Cortex of kidney (tissue), 1 donor: ENCODE results near the gene ACSS3.
"Not testable (repeated sequence)": the region's sequence is repeated elsewhere in the genome, so short reads cannot be mapped to it uniquely, and the experiment has no call there.

Source experiments
- DNase-seq: peaks from one replicate; lab custom pipeline; 2025; lab: John Stamatoyannopoulos, UW

ACSS3 gene

DNA sequence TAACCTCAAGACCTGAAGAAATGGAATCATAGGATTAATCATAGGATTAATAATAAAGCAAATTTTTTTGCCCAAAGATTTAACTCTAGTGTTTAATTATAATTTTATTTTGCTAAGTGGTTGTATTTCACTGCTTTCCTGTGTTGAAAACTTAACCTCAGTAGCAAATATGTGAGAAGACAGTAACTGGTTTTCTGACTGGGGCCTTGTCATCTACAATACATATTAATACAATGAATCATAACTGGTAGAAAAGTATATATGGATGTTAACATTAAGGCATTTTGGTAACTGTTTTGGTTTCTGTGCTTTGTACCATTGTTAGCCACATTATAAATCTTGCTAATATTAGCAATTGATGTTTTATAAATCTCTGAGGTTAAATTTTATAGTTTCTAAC lies 92.2 kb downstream of the ACSS3 start:
- DNase-seq = no peak

DNA sequence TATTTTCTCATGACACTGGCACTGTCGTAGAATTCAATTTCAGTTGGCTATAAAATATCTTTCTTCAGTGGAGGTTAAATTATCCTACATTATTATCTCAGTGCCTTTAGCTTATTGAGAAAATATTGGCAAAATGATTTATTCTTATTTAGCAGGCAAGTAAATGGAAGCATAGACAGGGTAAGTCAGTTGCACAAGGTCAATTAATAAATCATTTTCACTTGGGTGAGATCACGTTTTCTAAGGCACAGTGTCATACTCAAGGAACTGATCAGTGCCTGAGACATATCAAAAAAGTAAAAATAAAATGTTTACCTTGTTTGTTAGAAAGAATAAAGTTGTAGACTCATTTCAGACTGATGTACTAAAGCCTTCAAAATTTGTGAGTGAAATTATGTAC lies 95.0 kb downstream of the ACSS3 start:
- no peak for DNase-seq

DNA sequence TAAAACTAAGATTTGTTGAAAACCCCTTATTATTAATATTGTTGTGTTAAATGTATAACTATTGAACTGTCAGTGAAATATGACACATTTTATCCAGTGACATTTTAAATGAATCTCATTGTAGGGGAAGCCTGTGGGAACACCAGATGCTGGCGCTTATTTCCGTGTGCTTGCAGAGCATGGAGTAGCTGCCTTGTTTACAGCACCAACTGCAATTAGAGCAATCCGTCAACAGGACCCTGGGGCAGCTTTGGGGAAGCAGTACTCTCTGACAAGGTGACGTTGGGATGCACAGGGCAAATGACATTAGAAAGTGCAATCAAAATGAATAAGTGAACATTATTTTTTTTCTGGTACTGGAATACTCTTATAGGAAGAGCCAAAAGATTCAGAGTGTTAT lies 96.8 kb downstream of the ACSS3 start:
- DNase-seq = no peak

DNA sequence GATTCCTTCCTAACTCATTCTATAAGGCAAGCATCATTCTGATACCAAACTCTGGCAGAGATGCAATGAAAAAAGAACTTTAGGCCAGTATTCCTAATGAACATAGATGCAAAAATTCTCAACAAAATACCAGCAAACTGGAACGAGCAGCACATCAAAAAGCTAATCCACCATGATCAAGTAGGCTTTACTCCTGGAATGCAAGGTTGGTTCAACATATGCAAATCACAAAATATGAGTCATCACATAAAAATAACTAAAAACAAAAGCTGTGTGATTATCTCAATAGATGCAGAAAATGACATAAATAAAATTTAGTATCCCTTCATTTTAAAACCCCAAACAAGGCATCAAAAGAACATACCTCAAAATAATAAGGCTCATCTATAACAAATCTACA lies 98.9 kb downstream of the ACSS3 start:
- DNase-seq = no peak

DNA sequence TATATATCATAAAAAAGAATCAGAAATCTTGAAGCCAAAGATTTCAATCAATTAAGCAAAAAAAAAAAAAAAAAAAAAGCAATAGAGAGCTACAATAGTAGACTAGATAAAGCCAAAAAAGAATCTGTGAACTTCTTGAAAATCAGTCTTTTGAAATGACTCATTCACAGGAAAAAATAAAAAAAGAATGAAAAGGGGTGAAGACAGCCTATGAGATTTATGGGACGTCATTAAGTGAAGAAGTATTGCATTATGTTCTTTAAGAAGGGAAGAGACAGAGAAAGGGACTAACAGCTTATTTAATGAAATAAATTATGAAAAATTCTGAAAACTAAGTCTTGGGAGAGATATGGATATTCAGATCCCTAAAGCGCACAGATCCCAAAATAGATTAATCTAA lies 103.8 kb downstream of the ACSS3 start:
- no peak for DNase-seq

DNA sequence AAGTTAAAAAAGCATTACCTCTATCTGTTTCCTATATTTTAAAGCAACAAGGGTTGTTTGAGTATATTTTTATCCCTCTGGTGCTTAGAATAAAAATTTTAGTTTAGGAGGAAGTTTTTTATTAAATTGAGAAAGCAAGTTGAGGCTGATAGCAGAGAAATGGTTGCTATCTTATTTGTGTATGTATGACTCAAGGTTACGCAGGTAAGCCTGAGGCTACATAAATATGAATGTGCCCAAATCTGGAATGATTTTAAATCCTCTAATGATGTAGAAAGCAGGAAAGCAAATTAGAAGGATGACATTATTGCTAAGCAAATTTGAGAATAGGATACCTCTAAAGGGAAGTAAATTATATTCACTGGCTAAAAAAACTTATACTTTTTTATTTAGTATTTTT lies 109.8 kb downstream of the ACSS3 start:
- no peak for DNase-seq

DNA sequence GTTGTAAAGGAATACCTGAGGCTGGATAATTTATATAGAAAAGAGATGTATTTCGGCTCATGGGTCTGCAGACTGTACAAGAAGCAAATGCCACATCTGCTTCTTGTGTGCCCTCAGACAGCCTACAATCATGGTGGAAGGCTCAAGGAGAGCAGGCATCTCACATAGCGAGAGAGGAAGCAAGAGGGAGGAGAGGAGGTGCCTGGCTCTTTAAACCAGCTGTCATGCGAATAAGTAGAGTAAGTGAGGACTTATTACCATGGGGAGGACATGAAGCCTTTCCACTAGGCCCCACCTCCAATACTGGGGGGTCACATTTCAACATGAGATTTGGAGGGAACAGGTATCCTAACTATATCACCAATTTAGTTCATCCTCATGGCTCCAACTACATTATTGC lies 118.7 kb downstream of the ACSS3 start:
- DNase-seq = no peak

DNA sequence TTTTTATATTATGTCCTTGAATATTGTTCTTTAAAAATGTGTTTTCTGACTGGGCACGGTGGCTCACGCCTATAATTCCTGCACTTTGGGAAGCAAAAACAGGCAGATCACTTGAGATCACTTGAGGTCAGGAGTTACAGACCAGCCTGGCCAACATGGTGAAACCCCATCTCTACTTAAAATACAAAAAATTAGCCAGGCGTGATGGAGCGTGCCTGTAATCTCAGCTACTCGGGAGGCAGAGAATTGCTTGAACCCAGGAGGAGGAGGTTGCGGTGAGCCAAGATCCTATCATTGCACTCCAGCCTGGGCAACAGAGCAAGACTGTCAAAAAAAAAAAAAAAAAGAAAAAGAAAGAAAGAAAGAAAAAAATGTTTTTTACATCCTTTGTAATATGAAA lies 122.7 kb downstream of the ACSS3 start:
- not testable (repeated sequence) for DNase-seq

DNA sequence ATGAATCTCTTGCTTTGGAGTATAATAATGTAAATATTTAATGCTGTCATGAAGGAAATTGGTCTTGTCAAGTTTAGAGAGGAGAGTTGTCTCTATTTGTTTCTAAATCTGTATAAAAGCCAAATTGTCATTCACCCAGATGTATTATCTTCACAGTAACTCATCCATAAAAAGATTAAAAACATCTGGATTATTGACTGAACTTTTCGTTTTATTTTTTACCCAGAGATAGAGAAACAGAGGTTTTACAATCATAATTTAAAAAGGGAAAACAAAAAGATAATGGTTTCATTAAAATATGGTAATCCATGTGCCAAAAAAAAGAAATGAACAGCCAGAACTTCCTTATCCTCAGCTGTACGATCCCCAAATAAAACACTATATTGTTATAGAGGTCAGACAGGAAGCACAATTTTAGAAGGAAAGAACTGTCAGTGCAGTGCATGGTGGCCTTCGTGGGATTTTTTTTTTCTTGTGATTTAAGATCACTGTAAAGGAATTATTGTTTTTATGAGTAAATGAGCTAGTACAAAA lies 125.9 kb downstream of the ACSS3 start:
- DNase-seq = no peak

DNA sequence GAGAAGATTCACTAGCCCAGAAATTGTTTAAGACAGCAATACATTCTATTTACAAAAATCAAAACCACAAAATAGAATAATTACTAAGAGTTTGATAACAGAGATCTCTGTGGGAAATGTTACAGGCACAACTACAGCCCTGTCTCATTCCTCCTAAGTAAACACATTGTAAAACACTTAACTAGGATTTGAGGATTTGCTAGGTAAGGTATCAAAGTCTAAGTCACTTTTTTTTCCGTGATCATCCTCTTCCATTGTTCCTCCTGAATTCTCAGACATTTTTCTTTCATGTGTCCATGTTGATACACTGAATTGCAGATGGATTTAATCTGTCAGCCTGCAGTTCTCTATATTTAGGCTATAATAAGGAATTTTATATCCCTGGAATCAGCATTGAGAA lies 127.5 kb downstream of the ACSS3 start:
- no peak for DNase-seq

DNA sequence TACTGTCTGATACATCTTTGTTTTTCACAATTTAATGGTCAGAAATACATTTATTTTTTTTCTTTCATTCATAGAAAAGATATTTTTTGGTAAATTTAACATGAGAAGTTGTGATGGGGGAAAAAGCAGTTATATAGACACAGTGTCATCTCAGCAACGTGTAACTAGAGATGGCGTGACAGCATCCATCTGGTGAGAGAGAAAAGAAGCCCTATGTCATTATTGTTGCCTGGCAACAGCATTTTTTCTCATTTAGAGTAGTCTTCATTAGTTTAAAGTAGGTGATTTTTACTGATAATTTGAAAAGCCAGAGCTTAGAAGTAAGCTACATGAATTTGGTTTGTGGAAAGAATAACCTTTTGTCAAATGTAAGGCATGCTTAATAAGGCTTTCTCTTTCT lies 128.6 kb downstream of the ACSS3 start:
- DNase-seq = no peak

DNA sequence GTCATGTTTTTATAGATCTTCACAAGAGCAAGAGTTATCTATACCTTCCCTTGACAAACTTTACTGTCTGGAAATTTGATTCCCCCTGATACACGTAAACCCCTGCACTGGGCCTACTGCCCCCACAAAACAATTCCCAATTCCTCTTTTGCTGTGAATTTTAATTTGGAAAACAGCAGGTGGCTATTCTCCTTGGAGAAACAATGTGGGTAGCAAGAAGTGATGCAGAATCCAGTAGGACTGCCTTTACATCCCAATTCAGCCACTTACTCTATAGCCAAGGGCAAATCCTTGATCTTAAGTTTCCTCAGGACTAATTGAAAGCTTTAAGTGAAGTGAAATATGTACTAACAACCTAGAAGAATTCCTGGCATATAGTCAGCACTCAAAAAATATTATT lies 129.3 kb downstream of the ACSS3 start:
- DNase-seq = no peak

DNA sequence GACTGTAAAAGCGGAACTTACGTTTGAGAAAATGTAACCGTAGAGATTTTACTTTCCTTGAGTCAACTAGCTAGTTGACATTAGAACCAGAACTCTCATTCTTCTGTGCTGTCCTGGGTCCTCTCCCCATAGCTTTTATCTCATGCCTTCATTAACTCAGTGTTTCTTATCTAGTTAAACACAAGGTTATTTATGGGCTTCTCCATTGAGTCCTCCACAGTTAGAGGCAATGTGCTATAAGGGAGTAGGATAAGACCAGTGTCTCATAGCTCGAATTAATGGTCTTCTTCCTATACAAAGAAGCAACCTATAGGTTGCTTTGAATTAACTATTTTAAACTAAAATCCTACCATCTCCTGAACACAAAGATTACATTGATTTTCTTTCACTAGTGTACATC lies 129.8 kb downstream of the ACSS3 start:
- DNase-seq = no peak

DNA sequence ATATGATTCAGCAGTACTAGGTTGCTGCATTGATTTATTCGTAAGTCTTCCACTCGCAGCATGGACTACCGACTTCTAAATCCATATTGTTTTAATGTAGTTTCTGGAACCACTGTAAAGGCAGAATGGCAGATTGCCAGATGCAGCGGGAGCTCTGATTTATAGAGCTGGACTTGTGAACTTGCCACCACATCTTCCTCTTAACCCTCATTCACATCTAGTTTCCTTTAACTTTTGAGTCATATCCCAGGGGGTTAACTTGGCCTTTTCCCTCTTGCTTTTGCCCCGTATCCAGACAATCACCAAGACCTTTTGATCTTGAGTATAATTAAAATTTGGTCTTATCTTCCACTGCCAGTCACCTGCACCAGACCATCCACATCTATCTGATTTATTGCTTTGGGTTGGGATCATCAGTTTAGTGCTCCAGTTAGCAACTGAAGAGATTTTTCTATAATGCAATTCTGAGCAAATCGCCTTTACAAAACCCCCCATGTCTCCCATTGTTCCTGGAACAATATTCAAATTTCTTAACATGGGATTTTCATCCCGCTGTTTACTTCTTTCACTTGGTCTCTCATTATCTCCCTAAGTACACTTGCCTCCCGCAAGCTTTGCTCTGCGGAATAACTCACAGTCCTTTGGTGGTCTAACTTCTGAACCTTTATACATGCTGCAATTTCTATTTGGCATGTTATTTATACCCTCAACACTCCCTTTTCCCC lies 130.5 kb downstream of the ACSS3 start:
- DNase-seq = no peak

DNA sequence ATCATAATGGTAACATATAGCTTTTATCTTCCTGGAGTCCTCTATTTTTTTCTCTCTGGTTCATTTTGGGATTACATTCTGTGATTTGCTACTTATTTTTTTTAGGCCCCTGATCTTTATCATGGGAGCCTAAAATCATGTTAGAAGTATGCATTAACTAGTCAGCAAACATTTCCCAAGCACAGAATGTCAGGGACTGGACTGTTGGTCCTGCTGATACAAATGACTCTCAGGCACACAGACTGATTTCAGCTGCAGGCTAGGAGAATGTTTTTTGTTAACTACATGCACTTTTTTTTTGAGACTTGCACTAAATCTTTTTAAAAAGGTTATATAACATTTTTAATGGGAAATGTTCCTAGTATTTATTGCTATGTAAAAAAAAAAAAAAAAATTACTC lies 131.1 kb downstream of the ACSS3 start:
- no peak for DNase-seq

DNA sequence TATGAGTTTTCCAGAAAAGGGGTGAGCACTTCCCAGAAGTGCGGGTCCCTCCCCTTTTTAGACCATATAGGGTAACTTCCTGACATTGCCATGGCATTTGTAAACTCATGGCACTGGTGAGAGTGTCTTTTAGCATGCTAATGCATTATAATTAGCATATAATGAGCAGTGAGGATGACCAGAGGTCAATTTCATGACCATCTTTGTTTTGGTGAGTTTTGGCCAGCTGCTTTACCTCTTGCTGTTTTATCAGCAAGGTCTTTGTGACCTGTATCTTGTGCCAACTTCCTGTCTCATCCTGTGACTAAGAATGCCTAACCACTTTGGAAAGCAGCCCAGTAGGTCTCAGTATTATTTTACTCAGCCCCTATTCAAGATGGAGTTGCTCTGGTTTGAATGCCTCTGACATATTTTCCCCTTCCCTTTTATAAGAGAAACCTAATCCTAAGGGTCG lies 131.9 kb downstream of the ACSS3 start:
- DNase-seq = not testable (repeated sequence)

DNA sequence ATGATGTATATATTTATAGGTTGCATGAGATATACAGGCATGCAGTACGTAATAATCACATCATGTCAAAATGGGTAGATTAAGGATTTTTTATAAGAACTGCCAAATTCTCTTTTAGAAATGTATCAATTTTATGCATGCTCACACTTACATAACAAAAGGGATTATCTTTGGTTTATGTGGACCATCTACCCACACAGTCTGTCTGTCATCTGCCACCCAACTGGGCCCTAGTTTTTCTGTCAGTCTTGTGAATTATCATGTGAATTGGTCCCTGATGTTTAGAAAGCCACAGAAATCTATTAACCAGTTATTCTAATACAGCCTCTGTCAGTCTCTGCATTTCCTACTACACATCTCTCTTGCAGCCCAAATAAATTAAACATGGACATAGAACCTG lies 133.4 kb downstream of the ACSS3 start:
- DNase-seq = no peak

DNA sequence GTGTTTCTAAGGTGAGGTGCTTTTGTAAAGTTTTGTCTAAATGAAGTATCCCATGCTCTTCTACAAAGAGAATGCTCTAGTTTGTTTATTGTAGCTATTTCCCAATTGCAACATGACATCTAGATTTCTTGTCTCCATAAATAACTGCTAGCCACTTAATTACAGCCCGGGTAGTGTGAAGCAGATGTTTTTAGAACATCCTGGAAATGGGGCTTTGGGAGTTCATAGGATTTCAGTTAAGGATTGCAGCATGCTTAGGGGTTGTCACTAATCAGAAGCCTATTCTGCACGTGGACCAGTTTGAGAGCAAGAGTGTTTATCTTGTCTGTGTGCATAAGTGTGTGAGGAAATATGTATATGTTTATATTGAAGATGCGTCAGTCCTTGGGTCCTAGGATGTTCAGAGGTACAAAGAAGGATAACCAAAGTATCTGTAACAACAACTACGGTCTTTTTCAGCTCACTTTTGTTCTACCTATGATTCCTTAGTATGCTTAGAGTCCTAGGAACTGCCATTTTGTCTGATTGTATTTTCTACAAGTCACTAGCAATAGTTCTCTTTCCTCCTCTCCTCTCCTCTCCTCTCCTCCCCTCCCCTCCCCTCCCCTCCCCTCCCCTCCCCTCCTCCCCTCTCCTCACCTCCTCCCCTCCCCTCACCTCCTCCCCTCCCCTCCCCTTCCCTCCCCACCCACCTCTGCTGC lies 135.3 kb downstream of the ACSS3 start:
- no peak for DNase-seq

DNA sequence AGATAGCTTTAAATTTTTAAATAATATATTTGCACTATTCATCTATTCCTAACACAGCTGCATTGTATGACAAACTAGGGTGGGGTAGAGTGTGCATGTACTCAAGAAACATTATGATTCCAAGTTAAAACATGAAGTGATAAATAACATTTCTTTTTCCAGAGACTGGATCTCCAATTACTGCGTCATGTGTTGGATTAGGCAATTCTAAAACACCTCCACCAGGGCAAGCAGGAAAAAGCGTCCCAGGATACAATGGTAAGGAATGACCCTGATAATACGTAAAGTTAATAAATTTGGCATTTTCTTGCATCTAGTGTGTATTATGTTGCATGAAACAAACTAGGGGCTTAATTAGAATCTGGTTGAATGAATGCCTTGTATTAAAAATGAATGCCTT lies 138.9 kb downstream of the ACSS3 start:
- no peak for DNase-seq

DNA sequence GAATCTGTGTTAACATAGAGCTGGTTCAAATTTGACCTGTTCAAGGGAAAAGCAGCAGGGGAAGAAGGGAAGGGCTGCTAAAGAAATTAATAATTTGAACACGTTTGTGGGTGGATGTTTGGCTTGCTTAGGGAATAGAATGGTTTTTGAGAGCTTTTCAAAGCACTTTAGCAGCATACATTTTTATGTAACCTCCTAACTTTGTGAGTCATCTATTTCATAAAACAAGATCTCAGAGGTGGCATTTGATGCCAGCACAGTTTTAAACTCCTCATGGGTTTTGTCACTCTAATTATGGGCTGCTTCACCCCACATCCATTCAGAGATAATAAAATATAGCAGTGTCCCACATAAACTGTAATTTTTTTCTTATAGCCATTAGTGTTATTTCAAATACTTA lies 143.8 kb downstream of the ACSS3 start:
- DNase-seq = no peak

DNA sequence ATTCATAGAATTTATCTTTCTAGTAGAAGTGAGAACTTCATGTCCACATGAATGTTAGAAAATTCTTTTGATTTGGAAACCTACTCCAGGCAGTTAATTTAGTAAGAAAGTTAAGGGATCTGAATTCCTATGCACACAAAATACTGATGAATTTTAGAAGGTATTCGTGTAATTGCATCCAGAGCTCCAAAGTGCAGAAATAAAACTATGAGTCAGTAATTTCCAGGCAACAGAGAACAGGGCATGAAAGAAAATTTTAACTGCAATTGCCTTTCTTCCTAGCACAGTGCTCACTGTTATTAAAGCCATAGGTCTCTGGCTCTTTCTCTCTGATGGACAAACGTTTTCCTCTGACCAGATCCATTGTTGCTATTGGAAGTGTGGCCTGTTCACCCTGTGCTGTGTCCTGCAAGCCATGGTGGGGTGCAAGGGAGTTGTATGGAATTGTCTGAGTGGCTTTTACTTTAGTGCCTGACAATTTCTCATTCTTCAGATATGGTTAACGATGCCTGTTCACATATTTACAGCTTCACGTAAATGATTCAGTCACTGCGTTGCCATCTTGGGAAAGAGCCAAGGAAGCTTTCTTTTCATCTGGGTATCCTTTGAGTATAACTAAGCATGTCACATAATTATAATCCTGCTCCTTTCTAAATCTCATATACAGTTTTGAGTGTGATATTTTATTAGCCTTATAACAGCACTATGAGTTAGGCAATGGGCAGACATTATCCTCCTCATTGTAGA lies 145.1 kb downstream of the ACSS3 start:
- no peak for DNase-seq

DNA sequence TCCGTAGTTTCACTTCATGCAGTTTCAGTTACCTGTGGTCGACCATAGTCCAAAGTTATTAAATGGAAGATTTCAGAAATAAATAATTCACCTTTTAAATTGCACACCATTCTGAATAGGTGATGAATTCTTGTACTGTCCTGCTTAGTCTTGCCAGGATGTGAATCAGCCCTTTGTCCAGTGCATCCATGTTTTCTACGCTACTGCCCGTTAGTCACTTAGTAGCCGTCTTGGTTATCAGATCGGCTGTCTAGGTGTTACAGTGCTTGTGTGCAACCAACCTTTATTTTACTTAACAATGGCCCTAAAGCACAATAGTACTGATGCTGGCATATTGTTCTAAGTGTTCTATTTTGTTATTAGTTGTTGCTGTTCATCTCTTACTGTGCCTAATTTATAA lies 146.7 kb downstream of the ACSS3 start:
- no peak for DNase-seq

DNA sequence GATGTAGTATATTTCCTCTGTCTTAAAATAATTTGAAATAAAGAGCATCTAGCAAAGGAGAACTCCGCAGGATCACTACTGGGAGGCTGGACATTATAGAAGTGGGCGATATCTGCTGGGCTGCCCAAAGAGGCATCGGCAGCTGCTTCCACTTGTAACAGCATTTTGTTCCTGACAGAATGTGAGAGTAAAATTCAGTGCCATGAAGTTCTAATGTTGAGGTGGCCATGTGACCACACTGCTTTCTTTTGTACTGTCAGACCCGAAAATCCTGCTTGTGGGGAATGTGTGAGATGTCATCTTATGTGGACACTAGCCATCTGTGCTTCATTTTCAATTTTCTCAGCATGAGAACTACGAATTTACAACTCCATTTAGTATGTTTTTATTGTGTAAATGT lies 151.9 kb downstream of the ACSS3 start:
- no peak for DNase-seq
